ENCODE results near the gene BBX.
"Not testable (repeated sequence)": the region's sequence is repeated elsewhere in the genome, so short reads cannot be mapped to it uniquely, and the experiment has no call there.

DNA sequence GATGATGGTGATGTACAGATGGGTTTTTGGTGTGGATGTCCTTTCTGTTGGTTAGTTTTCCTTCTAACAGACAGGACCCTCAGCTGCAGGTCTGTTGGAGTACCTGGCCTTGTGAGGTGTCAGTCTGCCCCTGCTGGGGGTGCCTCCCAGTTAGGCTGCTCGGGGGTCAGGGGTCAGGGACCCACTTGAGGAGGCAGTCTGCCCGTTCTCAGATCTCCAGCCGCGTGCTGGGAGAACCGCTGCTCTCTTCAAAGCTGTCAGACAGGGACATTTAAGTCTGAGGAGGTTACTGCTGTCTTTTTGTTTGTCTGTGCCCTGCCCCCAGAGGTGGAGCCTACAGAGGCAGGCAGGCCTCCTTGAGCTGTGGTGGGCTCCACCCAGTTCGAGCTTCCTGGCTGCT lies 174.6 kb downstream of the BBX start:
- TF ChIP-seq, protein P1, sequence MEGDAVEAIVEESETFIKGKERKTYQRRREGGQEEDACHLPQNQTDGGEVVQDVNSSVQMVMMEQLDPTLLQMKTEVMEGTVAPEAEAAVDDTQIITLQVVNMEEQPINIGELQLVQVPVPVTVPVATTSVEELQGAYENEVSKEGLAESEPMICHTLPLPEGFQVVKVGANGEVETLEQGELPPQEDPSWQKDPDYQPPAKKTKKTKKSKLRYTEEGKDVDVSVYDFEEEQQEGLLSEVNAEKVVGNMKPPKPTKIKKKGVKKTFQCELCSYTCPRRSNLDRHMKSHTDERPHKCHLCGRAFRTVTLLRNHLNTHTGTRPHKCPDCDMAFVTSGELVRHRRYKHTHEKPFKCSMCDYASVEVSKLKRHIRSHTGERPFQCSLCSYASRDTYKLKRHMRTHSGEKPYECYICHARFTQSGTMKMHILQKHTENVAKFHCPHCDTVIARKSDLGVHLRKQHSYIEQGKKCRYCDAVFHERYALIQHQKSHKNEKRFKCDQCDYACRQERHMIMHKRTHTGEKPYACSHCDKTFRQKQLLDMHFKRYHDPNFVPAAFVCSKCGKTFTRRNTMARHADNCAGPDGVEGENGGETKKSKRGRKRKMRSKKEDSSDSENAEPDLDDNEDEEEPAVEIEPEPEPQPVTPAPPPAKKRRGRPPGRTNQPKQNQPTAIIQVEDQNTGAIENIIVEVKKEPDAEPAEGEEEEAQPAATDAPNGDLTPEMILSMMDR (IDR thresholded peaks at IDR 0.05; ENCODE audit: poor library complexity, severe bottlenecking) = not testable (repeated sequence)
- TF ChIP-seq EP300 (conservative IDR thresholded peaks at IDR 0.05; ENCODE audit: poor library complexity, severe bottlenecking); EZH2 (IDR thresholded peaks at IDR 0.05; ENCODE audit: borderline replicate concordance, insufficient read depth, low read length, poor library complexity, severe bottlenecking); POLR2AphosphoS5 (IDR thresholded peaks at IDR 0.05); RAD21 (conservative IDR thresholded peaks at IDR 0.05): not testable (repeated sequence)
- TF ChIP-seq, protein P2, sequence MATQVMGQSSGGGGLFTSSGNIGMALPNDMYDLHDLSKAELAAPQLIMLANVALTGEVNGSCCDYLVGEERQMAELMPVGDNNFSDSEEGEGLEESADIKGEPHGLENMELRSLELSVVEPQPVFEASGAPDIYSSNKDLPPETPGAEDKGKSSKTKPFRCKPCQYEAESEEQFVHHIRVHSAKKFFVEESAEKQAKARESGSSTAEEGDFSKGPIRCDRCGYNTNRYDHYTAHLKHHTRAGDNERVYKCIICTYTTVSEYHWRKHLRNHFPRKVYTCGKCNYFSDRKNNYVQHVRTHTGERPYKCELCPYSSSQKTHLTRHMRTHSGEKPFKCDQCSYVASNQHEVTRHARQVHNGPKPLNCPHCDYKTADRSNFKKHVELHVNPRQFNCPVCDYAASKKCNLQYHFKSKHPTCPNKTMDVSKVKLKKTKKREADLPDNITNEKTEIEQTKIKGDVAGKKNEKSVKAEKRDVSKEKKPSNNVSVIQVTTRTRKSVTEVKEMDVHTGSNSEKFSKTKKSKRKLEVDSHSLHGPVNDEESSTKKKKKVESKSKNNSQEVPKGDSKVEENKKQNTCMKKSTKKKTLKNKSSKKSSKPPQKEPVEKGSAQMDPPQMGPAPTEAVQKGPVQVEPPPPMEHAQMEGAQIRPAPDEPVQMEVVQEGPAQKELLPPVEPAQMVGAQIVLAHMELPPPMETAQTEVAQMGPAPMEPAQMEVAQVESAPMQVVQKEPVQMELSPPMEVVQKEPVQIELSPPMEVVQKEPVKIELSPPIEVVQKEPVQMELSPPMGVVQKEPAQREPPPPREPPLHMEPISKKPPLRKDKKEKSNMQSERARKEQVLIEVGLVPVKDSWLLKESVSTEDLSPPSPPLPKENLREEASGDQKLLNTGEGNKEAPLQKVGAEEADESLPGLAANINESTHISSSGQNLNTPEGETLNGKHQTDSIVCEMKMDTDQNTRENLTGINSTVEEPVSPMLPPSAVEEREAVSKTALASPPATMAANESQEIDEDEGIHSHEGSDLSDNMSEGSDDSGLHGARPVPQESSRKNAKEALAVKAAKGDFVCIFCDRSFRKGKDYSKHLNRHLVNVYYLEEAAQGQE (IDR thresholded peaks at IDR 0.05; ENCODE audit: borderline replicate concordance) = not testable (repeated sequence)

Measured in neural cell (in vitro differentiated cells).